NCI-H146 (cell line): ENCODE results near the gene C11orf68.

ENCODE experiments used
- DNase-seq: peaks from one replicate; lab custom pipeline; 2025; lab: John Stamatoyannopoulos, UW

Gene C11orf68

GRCh38 chr11:65871811-65872548, 46.9 kb downstream of the C11orf68 start:
- no peak for DNase-seq

- DNase-seq: peak; percentile 32
These were observed 47.9 kb downstream of the C11orf68 start for GRCh38 chr11:65870706-65871681.

- no peak for DNase-seq
These were observed 48.6 kb downstream of the C11orf68 start for GRCh38 chr11:65870307-65870658.

GRCh38 chr11:65869643-65870306, 49.1 kb downstream of the C11orf68 start:
- DNase-seq: no peak

GRCh38 chr11:65868907-65869306, 50.0 kb downstream of the C11orf68 start:
- no peak for DNase-seq

GRCh38 chr11:65868076-65868667, 50.7 kb downstream of the C11orf68 start:
- DNase-seq: peak; percentile 24

GRCh38 chr11:65867284-65868071, 51.4 kb downstream of the C11orf68 start:
- DNase-seq: no peak
